ENCODE measurements around the gene BTRC.

DNA sequence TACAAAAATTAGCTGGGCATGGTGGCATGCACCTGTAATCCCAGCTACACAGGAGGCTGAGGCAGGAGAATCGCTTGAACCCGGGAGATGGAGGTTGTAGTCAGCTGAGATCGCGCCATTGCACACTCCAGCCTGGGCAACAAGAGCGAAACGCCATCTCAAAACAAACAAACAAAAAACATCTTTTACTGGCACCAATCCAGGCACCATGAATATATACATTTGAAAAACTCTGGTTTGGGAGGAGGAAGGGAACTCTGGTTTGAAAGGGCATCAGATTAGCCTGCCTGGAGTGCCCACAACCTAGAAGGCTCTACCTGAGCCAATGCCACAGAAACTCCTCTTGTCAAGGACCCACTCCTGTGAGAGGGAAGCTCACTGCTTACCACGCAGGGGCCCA lies 218.2 kb downstream of the BTRC start:
- no peak for TF ChIP-seq CSDC2 (CRISPR knock-in tag; IDR thresholded peaks at IDR 0.05)
- no peak for TF ChIP-seq ZC3H10 (CRISPR knock-in tag; IDR thresholded peaks at IDR 0.05)
- no peak for TF ChIP-seq TCF4 (CRISPR knock-in tag; IDR thresholded peaks at IDR 0.05; ENCODE audit: borderline replicate concordance)
- TF ChIP-seq, protein P1, sequence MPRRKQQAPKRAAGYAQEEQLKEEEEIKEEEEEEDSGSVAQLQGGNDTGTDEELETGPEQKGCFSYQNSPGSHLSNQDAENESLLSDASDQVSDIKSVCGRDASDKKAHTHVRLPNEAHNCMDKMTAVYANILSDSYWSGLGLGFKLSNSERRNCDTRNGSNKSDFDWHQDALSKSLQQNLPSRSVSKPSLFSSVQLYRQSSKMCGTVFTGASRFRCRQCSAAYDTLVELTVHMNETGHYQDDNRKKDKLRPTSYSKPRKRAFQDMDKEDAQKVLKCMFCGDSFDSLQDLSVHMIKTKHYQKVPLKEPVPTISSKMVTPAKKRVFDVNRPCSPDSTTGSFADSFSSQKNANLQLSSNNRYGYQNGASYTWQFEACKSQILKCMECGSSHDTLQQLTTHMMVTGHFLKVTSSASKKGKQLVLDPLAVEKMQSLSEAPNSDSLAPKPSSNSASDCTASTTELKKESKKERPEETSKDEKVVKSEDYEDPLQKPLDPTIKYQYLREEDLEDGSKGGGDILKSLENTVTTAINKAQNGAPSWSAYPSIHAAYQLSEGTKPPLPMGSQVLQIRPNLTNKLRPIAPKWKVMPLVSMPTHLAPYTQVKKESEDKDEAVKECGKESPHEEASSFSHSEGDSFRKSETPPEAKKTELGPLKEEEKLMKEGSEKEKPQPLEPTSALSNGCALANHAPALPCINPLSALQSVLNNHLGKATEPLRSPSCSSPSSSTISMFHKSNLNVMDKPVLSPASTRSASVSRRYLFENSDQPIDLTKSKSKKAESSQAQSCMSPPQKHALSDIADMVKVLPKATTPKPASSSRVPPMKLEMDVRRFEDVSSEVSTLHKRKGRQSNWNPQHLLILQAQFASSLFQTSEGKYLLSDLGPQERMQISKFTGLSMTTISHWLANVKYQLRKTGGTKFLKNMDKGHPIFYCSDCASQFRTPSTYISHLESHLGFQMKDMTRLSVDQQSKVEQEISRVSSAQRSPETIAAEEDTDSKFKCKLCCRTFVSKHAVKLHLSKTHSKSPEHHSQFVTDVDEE (CRISPR knock-in tag; IDR thresholded peaks at IDR 0.05), result no peak
- TF ChIP-seq ISL1 (CRISPR knock-in tag; IDR thresholded peaks at IDR 0.05), result no peak
